GM12875 (cell line): ENCODE data around the gene MAPK14.

ENCODE experiments used
- H3K4me3 ChIP-seq: one replicate; pipeline ENCODE4 v1.5.1; 2011; ENCODE audit warnings: low read depth, low read length, control low read depth
- TF ChIP-seq, protein P1 (sequence below): IDR thresholded peaks from 2 replicates; pipeline ENCODE4 v1.5.1; 2011; ENCODE audit warnings: low read depth, mild to moderate bottlenecking, control low read depth, inconsistent platforms, low read length, moderate library complexity, borderline replicate concordance; ENCODE audit not compliant: insufficient read depth

The MAPK14 gene

DNA sequence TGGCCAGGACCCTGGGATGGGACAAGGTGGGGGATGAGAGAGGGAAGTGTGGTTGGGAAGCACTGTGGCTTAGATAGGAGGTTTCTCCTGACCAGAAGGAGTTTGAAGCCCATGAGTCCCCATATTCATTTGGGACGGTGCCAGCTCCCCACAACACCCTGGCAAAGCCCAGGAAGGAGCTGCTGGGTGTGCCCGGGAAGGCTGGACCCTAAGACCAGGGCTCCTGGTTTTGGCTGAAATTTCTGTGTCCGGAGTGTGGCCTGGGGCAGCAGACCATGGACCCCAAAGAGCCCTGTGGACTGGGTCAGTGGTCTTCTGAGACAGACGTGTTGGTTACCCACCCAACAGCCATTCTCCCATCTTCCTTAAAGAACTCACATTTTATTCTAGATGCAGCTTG is 117.9 kb downstream of the MAPK14 start:
- H3K4me3 ChIP-seq = no peak overlapping the region
- TF ChIP-seq, protein P1, sequence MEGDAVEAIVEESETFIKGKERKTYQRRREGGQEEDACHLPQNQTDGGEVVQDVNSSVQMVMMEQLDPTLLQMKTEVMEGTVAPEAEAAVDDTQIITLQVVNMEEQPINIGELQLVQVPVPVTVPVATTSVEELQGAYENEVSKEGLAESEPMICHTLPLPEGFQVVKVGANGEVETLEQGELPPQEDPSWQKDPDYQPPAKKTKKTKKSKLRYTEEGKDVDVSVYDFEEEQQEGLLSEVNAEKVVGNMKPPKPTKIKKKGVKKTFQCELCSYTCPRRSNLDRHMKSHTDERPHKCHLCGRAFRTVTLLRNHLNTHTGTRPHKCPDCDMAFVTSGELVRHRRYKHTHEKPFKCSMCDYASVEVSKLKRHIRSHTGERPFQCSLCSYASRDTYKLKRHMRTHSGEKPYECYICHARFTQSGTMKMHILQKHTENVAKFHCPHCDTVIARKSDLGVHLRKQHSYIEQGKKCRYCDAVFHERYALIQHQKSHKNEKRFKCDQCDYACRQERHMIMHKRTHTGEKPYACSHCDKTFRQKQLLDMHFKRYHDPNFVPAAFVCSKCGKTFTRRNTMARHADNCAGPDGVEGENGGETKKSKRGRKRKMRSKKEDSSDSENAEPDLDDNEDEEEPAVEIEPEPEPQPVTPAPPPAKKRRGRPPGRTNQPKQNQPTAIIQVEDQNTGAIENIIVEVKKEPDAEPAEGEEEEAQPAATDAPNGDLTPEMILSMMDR = no peak

DNA sequence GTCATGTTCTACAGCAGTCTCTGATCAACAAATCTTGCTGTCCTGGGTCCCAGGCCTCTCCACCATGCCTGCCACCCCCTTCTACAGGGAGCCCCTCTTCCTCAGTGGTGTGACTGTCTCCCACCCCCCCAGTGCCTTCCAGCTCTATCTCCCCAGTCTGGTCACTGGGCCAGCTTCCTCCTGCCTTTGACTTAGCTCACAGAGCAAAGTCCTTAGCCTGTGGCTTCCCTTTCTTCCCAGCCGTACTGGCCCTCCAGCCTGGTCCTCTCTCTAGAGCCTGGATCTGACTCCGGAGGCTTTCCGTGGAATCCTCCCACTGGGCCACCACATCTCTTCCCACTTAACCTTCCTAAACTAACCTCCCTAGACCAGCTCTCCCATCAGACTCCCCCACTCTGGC is 119.7 kb downstream of the MAPK14 start:
- TF ChIP-seq, protein P1 = no peak
- H3K4me3 ChIP-seq = no peak overlapping the region

DNA sequence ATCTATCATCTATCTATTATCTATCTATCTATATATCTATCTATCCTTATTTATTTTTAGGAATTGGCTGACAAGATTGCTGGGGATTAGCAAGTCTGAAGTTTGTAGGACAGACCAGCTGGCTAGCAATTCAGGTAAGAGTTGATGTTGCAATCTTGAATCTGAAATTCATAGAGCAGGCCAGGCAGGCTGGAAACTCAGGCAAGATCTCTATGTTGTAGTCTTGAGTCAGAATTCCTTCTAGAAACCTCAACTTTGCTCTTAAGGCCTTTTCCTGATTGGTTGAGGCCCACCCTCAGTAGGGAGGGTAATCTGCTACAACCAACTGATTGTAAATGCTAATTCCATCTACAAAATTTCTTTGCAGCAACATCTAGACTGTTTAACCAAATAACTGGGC is 121.9 kb downstream of the MAPK14 start:
- TF ChIP-seq, protein P1 = no peak
- H3K4me3 ChIP-seq = no peak overlapping the region

DNA sequence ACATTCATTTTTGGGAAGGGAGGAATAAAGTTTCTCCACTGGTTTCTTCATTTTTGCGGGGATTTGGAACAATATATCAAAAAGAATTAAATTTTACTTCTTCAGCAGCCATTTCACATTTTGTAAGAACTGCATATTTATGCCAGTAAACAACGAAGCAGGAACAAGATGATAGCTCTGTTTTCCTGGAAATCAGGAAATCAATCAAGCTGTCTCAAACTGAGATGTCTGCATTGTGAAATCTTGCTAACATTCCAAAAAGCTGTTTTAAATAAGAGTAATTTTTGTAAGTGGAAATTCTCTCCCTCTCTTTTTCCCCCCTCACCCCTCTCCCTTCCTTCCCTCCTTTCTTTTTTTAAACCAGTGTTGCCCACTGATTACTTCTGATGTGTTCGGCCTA is 122.7 kb downstream of the MAPK14 start:
- TF ChIP-seq, protein P1 = no peak

DNA sequence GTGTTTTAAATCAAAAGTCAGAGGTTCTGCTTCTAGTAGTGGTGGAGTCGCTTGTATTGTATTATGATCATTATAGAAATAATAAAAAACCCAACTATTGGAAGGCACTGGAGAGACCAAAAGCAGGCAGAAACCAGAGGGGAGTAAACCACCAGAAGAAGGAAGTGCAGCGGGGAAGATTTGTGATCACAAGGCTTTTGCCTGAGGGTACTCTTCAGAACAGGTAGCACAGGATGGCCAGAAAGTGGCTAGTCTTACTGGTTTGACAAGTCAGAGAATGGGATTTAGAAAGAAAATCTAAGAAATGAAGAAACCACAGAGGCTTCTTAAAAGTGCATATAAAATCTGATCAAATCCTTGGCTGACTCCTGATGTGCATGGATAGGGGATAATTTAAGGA is 126.7 kb downstream of the MAPK14 start:
- no peak overlapping the region for H3K4me3 ChIP-seq
- TF ChIP-seq, protein P1 = no peak

More for the DNA sequence above, 122.7 kb downstream of the MAPK14 start:
- no peak overlapping the region for H3K4me3 ChIP-seq

DNA sequence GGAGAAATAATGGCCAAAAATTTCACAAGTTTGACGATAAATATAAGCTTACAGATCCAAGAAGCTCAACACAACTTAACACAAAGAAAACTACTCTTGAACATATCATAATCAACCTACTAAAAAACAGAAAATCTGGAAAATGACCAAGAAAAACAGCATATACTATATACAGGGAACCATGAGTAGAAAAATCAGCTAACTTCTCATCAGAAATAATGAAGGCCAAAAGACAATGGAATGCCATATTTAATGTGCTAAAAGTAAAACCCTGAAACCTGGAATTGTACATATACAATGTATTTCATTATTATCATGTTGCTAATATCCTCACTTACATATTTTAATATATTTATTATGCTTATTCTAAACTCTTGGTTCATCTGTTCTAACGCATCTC is 128.1 kb downstream of the MAPK14 start:
- TF ChIP-seq, protein P1 = no peak
- H3K4me3 ChIP-seq = no peak overlapping the region

DNA sequence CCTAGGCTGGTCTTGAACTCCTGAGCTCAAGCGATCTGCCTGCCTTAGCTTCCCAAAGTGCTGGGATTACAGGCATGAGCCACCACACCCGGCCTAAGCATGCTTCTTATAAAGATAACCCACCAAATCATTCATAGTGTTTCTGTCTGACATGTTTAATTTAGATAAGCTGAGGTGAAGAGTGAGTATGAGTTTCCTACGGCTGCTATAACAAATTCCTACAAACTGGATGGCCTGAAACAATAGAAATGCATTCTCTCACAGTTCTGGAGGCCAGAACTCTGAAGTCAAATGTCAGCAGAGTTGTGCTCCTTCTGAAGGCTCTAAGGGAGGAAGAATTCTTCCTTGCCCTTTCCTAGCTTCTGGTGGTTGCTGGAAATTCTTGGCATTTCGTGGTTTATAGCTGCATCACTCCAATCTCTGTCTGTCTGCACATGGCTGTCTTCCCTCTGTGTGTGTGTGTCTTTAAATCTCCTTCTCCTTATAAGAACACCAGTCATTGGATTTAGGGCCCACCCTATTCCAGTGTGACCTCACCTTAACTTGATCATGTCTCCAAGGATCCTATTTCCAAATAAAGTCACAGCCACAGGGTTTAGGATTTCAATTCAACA is 132.6 kb downstream of the MAPK14 start:
- TF ChIP-seq, protein P1 = no peak
- H3K4me3 ChIP-seq = no peak overlapping the region
